KMS-11 (cell line): ENCODE results near the gene SDF2L1.
"Not testable (repeated sequence)": the region's sequence is repeated elsewhere in the genome, so short reads cannot be mapped to it uniquely, and the experiment has no call there.

Source experiments
- H2AFZ ChIP-seq: fragments of 200-600 bp; sonication (generic); 2 replicates; pipeline ENCODE4 v1.6.1; 2016; ENCODE audit warnings: antibody characterized with exemption, mixed run types, low read depth
- H3K27ac ChIP-seq: fragments of 200-600 bp; sonication (generic); 2 replicates; pipeline ENCODE4 v1.6.1; 2016; ENCODE audit warnings: mild to moderate bottlenecking, mixed run types
- H3K27me3 ChIP-seq: fragments of 200-600 bp; sonication (generic); 2 replicates; pipeline ENCODE4 v1.6.1; 2017; ENCODE audit warnings: mild to moderate bottlenecking, low read depth, mixed run types, moderate library complexity; ENCODE audit not compliant: insufficient read depth
- H3K36me3 ChIP-seq: fragments of 200-600 bp; sonication (generic); 2 replicates; pipeline ENCODE4 v1.6.1; 2017; ENCODE audit warnings: mild to moderate bottlenecking, mixed run types; ENCODE audit not compliant: insufficient read depth
- H3K4me1 ChIP-seq: fragments of 200-600 bp; sonication (generic); 2 replicates; pipeline ENCODE4 v1.6.1; 2016; ENCODE audit warnings: mild to moderate bottlenecking, low read depth, mixed run types; ENCODE audit not compliant: poor library complexity, severe bottlenecking
- H3K4me2 ChIP-seq: fragments of 200-600 bp; sonication (generic); 2 replicates; pipeline ENCODE4 v1.7.0; 2016; ENCODE audit warnings: mild to moderate bottlenecking, mixed run types
- H3K4me3 ChIP-seq: fragments of 200-600 bp; sonication (generic); IDR thresholded peaks from 2 replicates; pipeline ENCODE4 v1.6.1; 2017; ENCODE audit warnings: low read depth, low read length, mixed read lengths; ENCODE audit not compliant: insufficient read depth
- H3K79me2 ChIP-seq: fragments of 200-600 bp; sonication (generic); 2 replicates; pipeline ENCODE4 v1.6.1; 2016; ENCODE audit warnings: low read depth, mixed run types; ENCODE audit not compliant: insufficient read depth
- H3K9ac ChIP-seq: fragments of 200-600 bp; sonication (generic); 2 replicates; pipeline ENCODE4 v1.6.1; 2016; ENCODE audit warnings: mild to moderate bottlenecking, mixed run types
- H4K20me1 ChIP-seq: fragments of 200-600 bp; sonication (generic); 2 replicates; pipeline ENCODE4 v1.6.1; 2016; ENCODE audit warnings: mild to moderate bottlenecking, mixed run types; ENCODE audit not compliant: insufficient read depth
- CTCF ChIP-seq: fragments of 200-600 bp; sonication (generic); conservative IDR thresholded peaks from 2 replicates; pipeline ENCODE4 v1.6.1; 2017; ENCODE audit warnings: low read depth, mild to moderate bottlenecking, antibody characterized with exemption, low read length, moderate library complexity, mixed read lengths

Gene SDF2L1

GRCh38 chr22:21641789-21642583 lies at the start of gene SDF2L1:
TSS of gene SDF2L1 (plus strand) at chr22:21642302. CDS start at chr22:21642337, 35 bp downstream.
- Histone ChIP-seq H3K4me1 (peaks cover 24% of the 10 kb centered on the region), H3K9ac (peak within 1 kb of the TSS; percentile 100), H3K4me2 (peak within 1 kb of the TSS; percentile 85), H3K27me3 (no peaks in the 10 kb centered on the region), H2AFZ (peak within 1 kb of the TSS; percentile 64), H3K4me3 (no peak within 1 kb of the TSS), H3K79me2 (peaks cover 22% of the 10 kb centered on the region), H4K20me1 (no peaks in the 10 kb centered on the region), H3K27ac (peak within 1 kb of the TSS; percentile 93), H3K36me3 (peaks cover 5% of the 10 kb centered on the region; the same call in 1 of the 2 replicates)
- TF ChIP-seq CTCF = peak; percentile 33; the same call in 1 of the 2 replicates

GRCh38 chr22:21592422-21592821 lies 49.7 kb upstream of the SDF2L1 start:
- no peak overlapping the region for H3K4me2 ChIP-seq
- H3K27ac ChIP-seq = no peak overlapping the region
- no peak overlapping the region for H3K4me3 ChIP-seq
- H3K36me3 ChIP-seq = peaks cover 20% of the 10 kb centered on the region; the same call in 1 of the 2 replicates
- H3K9ac ChIP-seq = no peak overlapping the region
- TF ChIP-seq CTCF = no peak
- no peaks in the 10 kb centered on the region for H3K27me3 ChIP-seq
- H3K79me2 ChIP-seq = peaks cover 94% of the 10 kb centered on the region
- peaks cover 39% of the 10 kb centered on the region; the same call in 1 of the 2 replicates for H4K20me1 ChIP-seq
- peaks cover 34% of the 10 kb centered on the region for H3K4me1 ChIP-seq
- no peak overlapping the region for H2AFZ ChIP-seq

- H3K4me3 ChIP-seq = no peak overlapping the region
- H3K4me1 ChIP-seq = peaks cover 22% of the 10 kb centered on the region
- H2AFZ ChIP-seq = no peak overlapping the region
- H3K4me2 ChIP-seq = no peak overlapping the region
- no peaks in the 10 kb centered on the region for H3K27me3 ChIP-seq
- no peak overlapping the region for H3K9ac ChIP-seq
- peaks cover 95% of the 10 kb centered on the region for H3K79me2 ChIP-seq
- H3K27ac ChIP-seq = no peak overlapping the region
- H4K20me1 ChIP-seq = peaks cover 31% of the 10 kb centered on the region; the same call in 1 of the 2 replicates
- TF ChIP-seq CTCF = 0 out of 2 replicates have a peak, but pooled peaks have one; percentile 28
- H3K36me3 ChIP-seq = peaks cover 20% of the 10 kb centered on the region; the same call in 1 of the 2 replicates
Measured at GRCh38 chr22:21593406-21594232, 48.5 kb upstream of the SDF2L1 start.

- H4K20me1 ChIP-seq = peaks cover 24% of the 10 kb centered on the region; the same call in 1 of the 2 replicates
- no peak overlapping the region for H3K27ac ChIP-seq
- peaks cover 8% of the 10 kb centered on the region for H3K4me1 ChIP-seq
- H3K4me3 ChIP-seq = no peak overlapping the region
- H3K9ac ChIP-seq = no peak overlapping the region
- no peaks in the 10 kb centered on the region for H3K27me3 ChIP-seq
- TF ChIP-seq CTCF = no peak
- no peak overlapping the region for H3K4me2 ChIP-seq
- peaks cover 20% of the 10 kb centered on the region; the same call in 1 of the 2 replicates for H3K36me3 ChIP-seq
- H3K79me2 ChIP-seq = peaks cover 95% of the 10 kb centered on the region
- H2AFZ ChIP-seq = no peak overlapping the region
Measured at GRCh38 chr22:21594865-21595452, 47.1 kb upstream of the SDF2L1 start.

- H3K4me2 ChIP-seq, H3K27ac ChIP-seq, H3K4me3 ChIP-seq, H2AFZ ChIP-seq, H3K4me1 ChIP-seq, H3K9ac ChIP-seq, H4K20me1 ChIP-seq, H3K27me3 ChIP-seq: not testable (repeated sequence)
- peaks cover 20% of the 10 kb centered on the region; the same call in 1 of the 2 replicates for H3K36me3 ChIP-seq
- H3K79me2 ChIP-seq = peaks cover 95% of the 10 kb centered on the region
Measured at GRCh38 chr22:21596356-21597135, 45.6 kb upstream of the SDF2L1 start.
